Fibroblast of lung (primary cell): ENCODE results near the gene VIPR2. TPM values are rescaled to one million over a fixed set of nuclear protein-coding genes. Genes with fewer than 3 reads are reported as not detected.

ENCODE experiments used
- DNase-seq, 2 donors: peaks; one replicate each; pipeline versions ENCODE4 v3.0.0 to v3.0.0-alpha.2; 2010; ENCODE audit warnings: low read depth in 2 of 2
- H2AFZ ChIP-seq: 2 replicates; pipeline ENCODE4 v1.5.1; 2012; ENCODE audit warnings: low read length, control low read depth, inconsistent platforms
- H3K27ac ChIP-seq: 2 replicates; pipeline ENCODE4 v1.5.1; 2011; ENCODE audit warnings: low read length, control low read depth; ENCODE audit not compliant: insufficient read depth
- H3K27me3 ChIP-seq: 2 replicates; pipeline ENCODE4 v1.5.1; 2011; ENCODE audit warnings: mild to moderate bottlenecking, low read length; ENCODE audit not compliant: control insufficient read depth, insufficient read depth
- H3K36me3 ChIP-seq: 2 replicates; pipeline ENCODE4 v1.5.1; 2011; ENCODE audit warnings: low read length; ENCODE audit not compliant: control insufficient read depth, insufficient read depth
- H3K4me1 ChIP-seq: 2 replicates; pipeline ENCODE4 v1.5.1; 2011; ENCODE audit warnings: low read length; ENCODE audit not compliant: control insufficient read depth, insufficient read depth; ENCODE audit errors: extremely low read depth
- H3K4me2 ChIP-seq: 2 replicates; pipeline ENCODE4 v1.5.1; 2011; ENCODE audit warnings: low read length, control low read depth; ENCODE audit not compliant: insufficient read depth; ENCODE audit errors: extremely low read depth
- H3K4me3 ChIP-seq, 4 experiments: fragments of 200-600 bp in 1 of 4; sonication (generic) in 1 of 4; replicated peaks in 1 of 4; 2 replicates each; pipeline ENCODE4 v1.5.1; 2011 to 2016; ENCODE audit warnings: low read length in 4 of 4, low read depth in 3 of 4, mild to moderate bottlenecking in 3 of 4, control low read depth in 2 of 4, inconsistent platforms in 1 of 4, mixed read lengths in 1 of 4; ENCODE audit not compliant: insufficient read depth in 1 of 4; ENCODE audit errors: control extremely low read depth in 1 of 4
- H3K79me2 ChIP-seq: 2 replicates; pipeline ENCODE4 v1.5.1; 2012; ENCODE audit warnings: mild to moderate bottlenecking, low read length, inconsistent platforms; ENCODE audit not compliant: control insufficient read depth, insufficient read depth
- H3K9ac ChIP-seq: 2 replicates; pipeline ENCODE4 v1.5.1; 2011; ENCODE audit warnings: mild to moderate bottlenecking, low read length, control low read depth; ENCODE audit not compliant: insufficient read depth
- H3K9me3 ChIP-seq: 2 replicates; pipeline ENCODE4 v1.5.1; 2012; ENCODE audit warnings: low read depth, low read length; ENCODE audit not compliant: control insufficient read depth, insufficient read depth
- H4K20me1 ChIP-seq: 2 replicates; pipeline ENCODE4 v1.5.1; 2011; ENCODE audit warnings: low read length; ENCODE audit not compliant: control insufficient read depth, insufficient read depth; ENCODE audit errors: extremely low read depth
- CTCF ChIP-seq, 2 donors: IDR thresholded peaks in 1 of 2; conservative IDR thresholded peaks in 1 of 2; 1 replicate in 1 of 2; 2 replicates in 1 of 2; pipeline ENCODE4 v1.5.1; 2011 to 2012; ENCODE audit warnings: low read length in 2 of 2, control low read depth in 1 of 2, inconsistent platforms in 1 of 2, low read depth in 1 of 2, mild to moderate bottlenecking in 1 of 2
- EZH2 ChIP-seq: IDR thresholded peaks from 2 replicates; pipeline ENCODE4 v1.5.1; 2012; ENCODE audit warnings: low read length, control low read depth, mild to moderate bottlenecking; ENCODE audit errors: missing control alignments
- polyA plus RNA-seq, 2 donors: library from polyadenylated mRNA; depleted of rRNA in 1 of 2; stranded (reverse) in 1 of 2; unstranded in 1 of 2; fragments of >200 nt; gene quantifications; 2 replicates each; pipeline ENCODE4 v1.2.1, GENCODE V29; 2011 to 2012; ENCODE audit warnings: missing spikeins in 1 of 2
- total RNA-seq: library from RNA; depleted of rRNA; stranded (reverse); fragments of >200 nt; gene quantifications from 2 replicates; pipeline ENCODE4 v1.2.1, GENCODE V29; 2014

The VIPR2 gene
- total and polyA plus RNA-seq, 2 donors (not counting 1 experiment from before 2014, with no cell fraction given) = not detected

- Histone ChIP-seq H3K9me3 (no peaks in the 10 kb centered on the region), H2AFZ (no peak overlapping the region), H4K20me1 (no peaks in the 10 kb centered on the region), H3K27ac (no peak overlapping the region), H3K79me2 (no peaks in the 10 kb centered on the region), H3K4me3 (no peak overlapping the region), H3K27me3 (no peaks in the 10 kb centered on the region), H3K4me2 (no peak overlapping the region), H3K9ac (no peak overlapping the region), H3K36me3 (no peaks in the 10 kb centered on the region), H3K4me1 (no peaks in the 10 kb centered on the region)
- TF ChIP-seq CTCF (conservative IDR thresholded peaks at IDR 0.05 in 1 of 2, IDR thresholded peaks at IDR 0.05 in 1 of 2; ENCODE audit: low read depth in 1 of 2, low read length in 2 of 2) (no peak), EZH2 (no peak)
- no peak for DNase-seq
Measured at GRCh38 chr7:159040912-159041711, 103.6 kb downstream of the VIPR2 start.

GRCh38 chr7:159040146-159040545, 104.5 kb downstream of the VIPR2 start:
- Histone ChIP-seq H3K79me2 (no peaks in the 10 kb centered on the region), H3K4me2 (no peak overlapping the region), H3K36me3 (no peaks in the 10 kb centered on the region), H3K9ac (no peak overlapping the region), H3K27ac (no peak overlapping the region), H4K20me1 (no peaks in the 10 kb centered on the region), H3K4me1 (no peaks in the 10 kb centered on the region), H3K27me3 (no peaks in the 10 kb centered on the region), H2AFZ (no peak overlapping the region), H3K4me3 (no peak overlapping the region), H3K9me3 (no peaks in the 10 kb centered on the region)
- DNase-seq = no peak
- TF ChIP-seq EZH2 = no peak
- TF ChIP-seq CTCF (conservative IDR thresholded peaks at IDR 0.05 in 1 of 2, IDR thresholded peaks at IDR 0.05 in 1 of 2; ENCODE audit: low read depth in 1 of 2, low read length in 2 of 2) = no peak

GRCh38 chr7:159039716-159040115, 105.0 kb downstream of the VIPR2 start:
- H3K4me2 ChIP-seq = no peak overlapping the region
- no peaks in the 10 kb centered on the region for H4K20me1 ChIP-seq
- no peak overlapping the region for H3K27ac ChIP-seq
- no peaks in the 10 kb centered on the region for H3K27me3 ChIP-seq
- no peaks in the 10 kb centered on the region for H3K4me1 ChIP-seq
- no peak overlapping the region for H3K4me3 ChIP-seq
- no peaks in the 10 kb centered on the region for H3K79me2 ChIP-seq
- no peak overlapping the region for H3K9ac ChIP-seq
- no peak for DNase-seq
- no peaks in the 10 kb centered on the region for H3K36me3 ChIP-seq
- no peak overlapping the region for H2AFZ ChIP-seq
- no peaks in the 10 kb centered on the region for H3K9me3 ChIP-seq
- TF ChIP-seq EZH2 = no peak
- no peak for TF ChIP-seq CTCF (conservative IDR thresholded peaks at IDR 0.05 in 1 of 2, IDR thresholded peaks at IDR 0.05 in 1 of 2; ENCODE audit: low read depth in 1 of 2, low read length in 2 of 2)
